Smooth muscle cell (in vitro differentiated cells): ENCODE results near the gene GINS3. TPM values are rescaled to one million over a fixed set of nuclear protein-coding genes. Genes with fewer than 3 reads are reported as not detected.
"Not testable (repeated sequence)": the region's sequence is repeated elsewhere in the genome, so short reads cannot be mapped to it uniquely, and the experiment has no call there.

Experiments
- DNase-seq: peaks from one replicate; lab custom pipeline; 2025; ENCODE audit not compliant: unreplicated experiment; lab: John Stamatoyannopoulos, UW
- H2AFZ ChIP-seq: fragments of 200-600 bp; sonication (generic); 2 replicates; pipeline ENCODE4 v1.6.0; 2016; ENCODE audit warnings: antibody characterized with exemption, low read depth, mild to moderate bottlenecking
- H3F3A ChIP-seq: fragments of 200-600 bp; sonication (generic); 2 replicates; pipeline ENCODE4 v1.6.0; 2017; ENCODE audit warnings: antibody characterized with exemption, low read depth
- H3K27ac ChIP-seq: fragments of 200-600 bp; sonication (generic); 2 replicates; pipeline ENCODE4 v1.5.1; 2016; ENCODE audit warnings: low read depth, mild to moderate bottlenecking
- H3K27me3 ChIP-seq: fragments of 200-600 bp; sonication (generic); 2 replicates; pipeline ENCODE4 v1.6.1; 2016; ENCODE audit warnings: low read depth, mild to moderate bottlenecking
- H3K36me3 ChIP-seq: fragments of 200-600 bp; sonication (generic); 2 replicates; pipeline ENCODE4 v1.5.1; 2016; ENCODE audit warnings: low read depth
- H3K4me1 ChIP-seq: fragments of 200-600 bp; sonication (generic); 2 replicates; pipeline ENCODE4 v1.5.1; 2016; ENCODE audit warnings: low read depth
- H3K4me2 ChIP-seq: fragments of 200-600 bp; sonication (generic); 2 replicates; pipeline ENCODE4 v1.6.0; 2016; ENCODE audit warnings: mild to moderate bottlenecking
- H3K4me3 ChIP-seq: fragments of 200-600 bp; sonication (generic); 2 replicates; pipeline ENCODE4 v1.5.1; 2016; ENCODE audit warnings: mild to moderate bottlenecking
- H3K79me2 ChIP-seq: fragments of 200-600 bp; sonication (generic); 2 replicates; pipeline ENCODE4 v1.6.0; 2016; ENCODE audit warnings: low read depth, mild to moderate bottlenecking
- H3K9ac ChIP-seq: fragments of 200-600 bp; sonication (generic); 2 replicates; pipeline ENCODE4 v1.6.0; 2016; ENCODE audit warnings: low read depth
- H3K9me3 ChIP-seq: fragments of 200-600 bp; sonication (generic); replicated peaks from 2 replicates; pipeline ENCODE4 v1.5.1; 2016; ENCODE audit warnings: low read depth
- H4K20me1 ChIP-seq: fragments of 200-600 bp; sonication (generic); 2 replicates; pipeline ENCODE4 v1.6.0; 2016; ENCODE audit warnings: low read depth
- CTCF ChIP-seq: fragments of 200-600 bp; sonication (generic); IDR thresholded peaks from 2 replicates; pipeline ENCODE4 v1.5.1; 2017; ENCODE audit warnings: borderline replicate concordance, mild to moderate bottlenecking, antibody characterized with exemption; ENCODE audit not compliant: insufficient read depth, poor library complexity, severe bottlenecking
- WGBS: methylation state at CpG from one replicate; pipeline ENCODE4 v1.1.7; 2016; ENCODE audit warnings: low lambda C conversion rate; 5-methylcytosine and 5-hydroxymethylcytosine counted together
- polyA plus RNA-seq: library from polyadenylated mRNA; unstranded; fragments of >200 nt; fragmentation: Nextera tagmentation; extraction: Ambion mirVana; gene quantifications from 2 replicates; pipeline ENCODE4 v1.2.1, GENCODE V29; 2016
- total RNA-seq: library from RNA; depleted of rRNA; stranded (reverse); fragments of >200 nt; gene quantifications from 2 replicates; pipeline ENCODE4 v1.2.3, GENCODE V29; 2014

GINS3 gene
- total and polyA plus RNA-seq, 2 experiments from 2014 or later = 1.9 to 4.2 TPM

- 82% methylated on average over 7 of the region's 7 CpGs for WGBS
- no peaks in the 10 kb centered on the region for H4K20me1 ChIP-seq
- no peaks in the 10 kb centered on the region for H3F3A ChIP-seq
- H3K4me2 ChIP-seq = no peak overlapping the region
- H3K4me1 ChIP-seq = no peaks in the 10 kb centered on the region
- no peak for TF ChIP-seq CTCF
- no peaks in the 10 kb centered on the region for H3K79me2 ChIP-seq
- DNase-seq = no peak
- peaks cover 15% of the 10 kb centered on the region for H3K27me3 ChIP-seq
- no peak overlapping the region for H3K4me3 ChIP-seq
- H3K9me3 ChIP-seq = no peaks in the 10 kb centered on the region
- no peak overlapping the region for H3K9ac ChIP-seq
- H2AFZ ChIP-seq = no peak overlapping the region
- H3K36me3 ChIP-seq = no peaks in the 10 kb centered on the region
- no peak overlapping the region for H3K27ac ChIP-seq
Observed at GRCh38 chr16:58385218-58385773, 7.0 kb upstream of the GINS3 start.

GRCh38 chr16:58389724-58390123 is 2.5 kb upstream of the GINS3 start:
- H3K36me3 ChIP-seq = no peaks in the 10 kb centered on the region
- H3F3A ChIP-seq = no peaks in the 10 kb centered on the region

GRCh38 chr16:58393138-58393504 is 850 bp downstream of the GINS3 start:
- peak overlapping the region; percentile 67 for H3K9ac ChIP-seq
- H3K4me2 ChIP-seq = peak overlapping the region; percentile 88
- peaks cover 23% of the 10 kb centered on the region for H3K27me3 ChIP-seq
- H2AFZ ChIP-seq = peak overlapping the region; percentile 98
- H3F3A ChIP-seq = no peaks in the 10 kb centered on the region
- peaks cover 5% of the 10 kb centered on the region for H3K4me1 ChIP-seq
- 75% methylated on average over 2 of the region's 2 CpGs for WGBS
- no peaks in the 10 kb centered on the region for H3K79me2 ChIP-seq
- H3K36me3 ChIP-seq = no peaks in the 10 kb centered on the region
- no peaks in the 10 kb centered on the region for H4K20me1 ChIP-seq
- no peak for DNase-seq
- TF ChIP-seq CTCF = no peak
- H3K9me3 ChIP-seq = no peaks in the 10 kb centered on the region
- H3K27ac ChIP-seq = no peak overlapping the region
- peak overlapping the region; percentile 75 for H3K4me3 ChIP-seq

More at GRCh38 chr16:58389724-58390123, 2.5 kb upstream of the GINS3 start:
- Histone ChIP-seq H3K9me3 (no peaks in the 10 kb centered on the region), H2AFZ (no peak overlapping the region), H4K20me1 (no peaks in the 10 kb centered on the region), H3K4me2 (no peak overlapping the region), H3K4me1 (peaks cover 5% of the 10 kb centered on the region), H3K79me2 (no peaks in the 10 kb centered on the region), H3K27ac (no peak overlapping the region), H3K4me3 (no peak overlapping the region), H3K27me3 (peaks cover 23% of the 10 kb centered on the region), H3K9ac (no peak overlapping the region)
- no peak for DNase-seq
- TF ChIP-seq CTCF = no peak

- 96% methylated on average over 5 of the region's 26 CpGs for WGBS
- H3K4me3 ChIP-seq, H3F3A ChIP-seq, H3K27me3 ChIP-seq, H3K4me1 ChIP-seq, H2AFZ ChIP-seq, H4K20me1 ChIP-seq, H3K79me2 ChIP-seq, H3K4me2 ChIP-seq, DNase-seq, H3K9me3 ChIP-seq, H3K36me3 ChIP-seq, H3K27ac ChIP-seq, H3K9ac ChIP-seq: not testable (repeated sequence)
Observed at GRCh38 chr16:58396897-58397296, 4.6 kb downstream of the GINS3 start.
